Erythroblast (primary cell): ENCODE results near the gene ARMH4.

Experiments used
- DNase-seq, 2 experiments: peaks; one replicate each; lab custom pipeline; 2025; lab: John Stamatoyannopoulos, UW
- GATA1 ChIP-seq: IDR thresholded peaks from 2 replicates; pipeline ENCODE4 v1.6.1; 2011; ENCODE audit warnings: low read depth, mild to moderate bottlenecking, control low read depth, low read length, moderate library complexity
- POLR2A ChIP-seq: IDR thresholded peaks from 2 replicates; pipeline ENCODE4 v1.6.1; 2011; ENCODE audit warnings: mild to moderate bottlenecking, low read length

The ARMH4 gene

DNA sequence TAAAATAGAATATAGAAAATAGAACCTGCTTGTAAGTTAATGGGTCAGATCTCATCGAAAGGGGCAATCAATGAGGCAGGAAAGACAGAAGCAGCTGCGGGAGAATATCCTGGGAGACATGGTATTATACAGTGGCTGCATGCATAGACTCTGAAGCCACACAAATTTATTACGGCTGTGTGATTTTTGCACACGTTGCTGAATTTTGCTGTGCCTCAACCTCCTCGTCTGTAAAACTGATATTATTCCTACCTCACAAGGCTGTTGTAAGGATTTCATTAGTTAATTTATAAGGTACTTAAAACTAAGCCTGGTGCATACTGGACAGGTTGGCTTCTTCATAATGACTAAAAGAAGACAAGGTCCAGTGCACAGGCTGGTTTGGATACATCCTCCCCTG, 52.3 kb downstream of the ARMH4 start:
- no peak for DNase-seq
- TF ChIP-seq GATA1 (no peak), POLR2A (no peak)

DNA sequence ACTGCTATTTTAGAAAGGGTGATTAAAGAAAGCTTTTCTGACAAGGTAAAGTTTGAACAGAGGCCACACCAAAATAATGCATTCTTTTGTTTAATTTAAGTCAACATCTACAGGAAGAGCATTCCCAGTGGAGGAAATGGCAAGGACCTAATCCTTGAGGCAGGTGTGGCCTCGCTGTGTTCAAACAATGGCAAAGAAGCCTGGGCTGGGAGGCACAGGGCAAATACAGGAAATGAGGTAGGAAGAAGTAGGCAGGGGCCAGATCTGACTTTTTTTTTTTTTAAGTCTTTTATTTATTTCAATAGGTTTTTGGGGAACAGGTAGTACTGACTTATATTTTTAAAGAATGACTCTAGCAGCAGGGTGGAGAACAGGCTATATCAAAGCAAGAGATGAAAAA, 53.5 kb downstream of the ARMH4 start:
- TF ChIP-seq POLR2A: no peak
- DNase-seq: no peak

DNA sequence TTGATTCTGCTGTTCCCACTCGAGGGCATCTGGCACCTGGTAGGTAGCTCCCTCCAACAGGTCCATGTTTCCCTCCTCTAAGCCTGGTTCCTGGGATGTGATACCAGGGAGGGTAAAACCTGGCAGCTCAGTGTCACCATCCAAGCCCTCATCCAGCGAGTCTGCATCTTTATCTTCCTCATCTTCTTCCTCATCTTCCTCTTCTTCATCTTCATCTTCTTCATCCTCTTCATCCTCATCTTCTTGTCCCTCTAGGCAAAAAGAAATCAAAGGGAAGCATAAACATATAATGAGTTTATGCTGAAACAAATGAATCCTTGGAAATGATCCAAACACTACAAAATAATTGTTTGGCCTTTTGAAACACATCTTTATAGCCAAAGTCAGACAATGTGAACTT, 55.3 kb downstream of the ARMH4 start:
- DNase-seq: no peak
- TF ChIP-seq GATA1 (no peak), POLR2A (no peak)

DNA sequence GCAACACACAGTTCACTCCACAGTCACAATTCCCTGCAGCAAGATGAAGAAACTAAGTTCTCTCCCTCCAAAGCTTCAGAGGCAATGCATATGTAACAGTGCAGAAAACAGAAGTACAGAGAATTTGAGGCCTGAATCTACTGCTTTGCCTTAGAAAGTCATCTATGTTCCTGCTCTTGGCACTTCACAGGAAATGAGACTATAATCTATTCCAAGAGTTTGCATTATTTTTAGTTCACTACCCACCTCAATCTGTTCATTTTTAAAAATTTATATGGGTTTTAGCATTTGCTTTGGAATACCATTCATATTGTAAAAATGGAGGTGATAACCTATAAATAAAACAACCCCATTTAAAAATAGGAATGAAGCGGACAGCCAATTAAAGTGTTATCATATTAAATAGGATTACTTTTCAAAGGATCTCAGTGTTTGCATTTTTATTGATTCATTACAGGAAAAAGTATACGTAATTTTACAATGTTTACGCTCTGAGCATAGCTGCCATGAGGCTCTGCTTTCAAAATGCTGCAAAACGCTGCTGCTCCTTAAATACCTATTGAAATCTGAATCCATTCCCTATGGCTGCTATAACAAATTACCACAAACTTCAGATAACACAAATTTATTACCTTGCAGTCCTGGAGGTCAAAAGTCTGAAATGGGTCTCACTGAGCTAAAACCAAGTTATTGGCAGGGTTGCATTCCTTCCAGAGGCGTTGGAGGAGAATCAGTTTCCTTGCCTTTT, 60.0 kb downstream of the ARMH4 start:
- no peak for DNase-seq
- no peak for TF ChIP-seq GATA1
- no peak for TF ChIP-seq POLR2A

DNA sequence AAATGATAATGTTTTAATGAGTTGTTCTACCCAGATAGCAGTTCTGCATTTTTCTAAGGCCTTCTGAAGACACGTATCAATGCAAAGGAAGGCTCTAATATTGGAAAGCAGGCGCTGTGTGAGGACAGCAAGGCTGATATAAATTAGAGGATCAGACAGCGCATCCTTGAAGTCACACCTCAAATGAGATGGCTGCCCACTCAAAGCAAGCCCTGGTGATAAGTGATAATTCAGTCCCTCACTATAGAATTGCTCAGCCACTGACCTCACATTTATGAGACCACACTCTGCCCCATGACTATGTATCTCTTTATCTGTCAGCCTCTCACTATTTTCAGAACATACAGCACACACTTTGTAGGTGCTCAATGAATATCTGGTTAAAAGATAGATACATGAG, 62.4 kb downstream of the ARMH4 start:
- no peak for DNase-seq
- no peak for TF ChIP-seq POLR2A
- TF ChIP-seq GATA1: no peak

DNA sequence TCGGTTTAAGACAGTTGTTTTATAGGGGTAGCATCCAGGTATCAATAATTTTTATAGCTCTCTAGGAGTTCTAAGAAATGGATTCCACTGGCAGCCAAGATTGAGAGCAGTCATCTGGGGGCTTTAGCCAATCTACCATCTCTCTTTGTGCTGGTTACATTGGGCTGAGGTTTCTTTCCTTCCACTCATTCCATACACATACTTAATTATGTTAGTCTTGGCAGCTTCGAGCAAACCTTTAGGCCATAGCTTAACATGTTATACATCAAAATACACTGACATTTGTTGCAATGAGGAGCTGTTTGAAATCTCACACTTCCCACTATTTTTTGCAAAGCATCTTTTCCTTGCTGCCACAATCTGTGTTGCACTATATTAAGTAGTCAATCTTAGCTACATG, 63.1 kb downstream of the ARMH4 start:
- no peak for TF ChIP-seq GATA1
- TF ChIP-seq POLR2A: no peak
- no peak for DNase-seq

DNA sequence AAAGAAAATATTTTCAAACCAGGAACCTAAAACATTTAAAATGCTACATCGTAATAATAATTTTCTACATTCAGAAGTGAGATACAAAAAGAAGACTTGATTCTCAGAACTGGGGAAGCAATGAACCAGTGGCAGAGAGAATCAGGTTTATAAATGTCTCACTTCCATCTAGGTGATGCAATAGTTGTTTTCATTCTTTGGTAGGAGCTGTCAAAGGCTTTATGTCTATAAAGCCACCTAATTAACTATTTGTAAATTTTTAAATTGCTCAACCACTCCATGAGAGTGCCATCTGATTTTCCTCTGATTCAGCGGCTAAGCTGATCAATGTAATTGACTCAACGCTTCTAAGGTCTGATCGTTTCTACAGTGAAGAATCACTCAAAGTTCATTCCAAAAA, 66.1 kb downstream of the ARMH4 start:
- TF ChIP-seq GATA1: no peak
- TF ChIP-seq POLR2A: no peak
- no peak for DNase-seq

DNA sequence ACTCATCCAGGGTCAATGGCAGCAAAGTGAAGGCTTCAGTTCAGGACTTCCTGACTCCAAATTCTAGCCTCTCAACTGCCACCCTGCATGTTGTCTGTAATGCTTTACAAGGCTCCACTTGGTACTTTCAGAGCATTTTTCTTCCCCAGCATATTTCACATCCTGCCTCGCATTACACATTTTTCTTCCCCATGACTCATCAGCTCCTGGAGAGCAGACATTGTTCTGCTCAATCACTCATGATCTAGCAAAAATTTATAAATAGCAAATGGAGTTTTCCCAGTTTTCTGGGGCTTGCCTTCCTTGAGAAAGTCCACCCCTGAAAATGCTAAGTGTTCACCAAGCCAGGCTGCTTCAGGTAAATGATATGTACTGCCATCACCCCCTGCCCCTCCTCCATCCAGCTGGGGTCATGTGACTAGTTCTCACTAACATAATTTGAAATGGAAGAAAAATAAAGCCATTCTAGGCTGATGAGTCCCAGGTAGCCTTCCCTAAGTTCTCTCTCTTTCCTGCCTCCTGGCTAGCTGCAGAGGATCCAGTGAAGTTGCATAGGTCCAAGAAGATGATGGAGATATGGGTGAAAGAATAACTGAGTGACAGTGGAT, 69.4 kb downstream of the ARMH4 start:
- DNase-seq: no peak
- TF ChIP-seq GATA1: no peak
- TF ChIP-seq POLR2A: no peak

DNA sequence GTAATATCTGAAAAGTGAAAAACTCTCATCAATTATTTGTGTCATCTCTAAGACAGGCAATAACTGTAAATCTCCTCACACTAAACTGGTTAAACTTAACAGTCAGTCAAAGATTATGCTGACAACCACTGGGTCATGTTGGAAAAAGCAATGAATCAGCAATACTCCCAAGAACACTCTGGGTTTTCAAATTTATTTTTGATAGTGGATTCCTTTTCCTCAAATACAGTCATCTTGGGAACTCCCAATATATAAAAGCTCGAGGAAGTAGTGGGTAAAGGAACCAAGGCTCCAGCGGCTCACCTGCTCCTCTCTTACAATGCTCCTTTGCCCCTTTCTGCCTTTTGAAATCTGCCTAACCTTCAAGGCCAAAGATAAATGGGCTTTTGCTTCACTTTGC, 70.0 kb downstream of the ARMH4 start:
- no peak for TF ChIP-seq GATA1
- no peak for TF ChIP-seq POLR2A
- DNase-seq: no peak

DNA sequence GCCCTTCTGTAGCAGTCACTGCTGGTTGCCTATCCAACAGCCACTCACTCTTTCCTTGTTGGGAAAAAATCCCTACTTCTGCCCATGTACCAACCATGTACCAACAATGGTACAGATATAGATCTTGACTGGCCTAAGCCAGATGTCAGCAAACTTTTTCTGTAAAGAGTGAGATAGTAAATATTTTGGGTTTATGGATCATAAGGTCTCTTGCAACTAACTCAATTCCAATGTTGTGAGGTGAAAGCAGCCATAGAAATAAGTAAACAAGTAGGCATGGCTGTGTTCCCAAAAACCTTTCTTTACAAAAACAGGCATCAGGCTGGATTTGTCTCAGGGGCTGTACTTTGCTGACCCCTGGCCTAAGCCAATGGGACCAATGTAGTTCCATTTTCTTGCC, 73.5 kb downstream of the ARMH4 start:
- DNase-seq: no peak

DNA sequence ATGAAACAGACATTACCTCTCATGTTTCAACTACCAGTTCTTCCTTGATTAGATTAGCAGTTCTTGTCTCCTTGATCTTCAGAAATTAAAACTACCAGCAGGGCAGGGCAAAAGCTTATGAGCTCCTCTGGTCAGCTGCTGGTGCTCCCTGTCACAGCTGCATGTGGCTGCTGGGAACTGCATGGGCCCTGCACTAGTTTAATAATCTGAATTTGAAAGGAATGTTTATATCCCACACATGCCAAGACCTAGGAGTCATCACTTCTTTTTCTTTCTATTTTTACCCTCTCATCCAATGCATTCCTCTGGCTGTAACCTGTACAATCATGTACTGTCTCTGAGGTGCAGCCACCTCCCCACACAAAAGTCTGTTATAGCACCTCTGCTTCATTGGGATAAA, 73.9 kb downstream of the ARMH4 start:
- TF ChIP-seq POLR2A (no peak), GATA1 (no peak)
- no peak for DNase-seq

More for the DNA sequence above, 73.5 kb downstream of the ARMH4 start:
- no peak for TF ChIP-seq GATA1
- TF ChIP-seq POLR2A: no peak

DNA sequence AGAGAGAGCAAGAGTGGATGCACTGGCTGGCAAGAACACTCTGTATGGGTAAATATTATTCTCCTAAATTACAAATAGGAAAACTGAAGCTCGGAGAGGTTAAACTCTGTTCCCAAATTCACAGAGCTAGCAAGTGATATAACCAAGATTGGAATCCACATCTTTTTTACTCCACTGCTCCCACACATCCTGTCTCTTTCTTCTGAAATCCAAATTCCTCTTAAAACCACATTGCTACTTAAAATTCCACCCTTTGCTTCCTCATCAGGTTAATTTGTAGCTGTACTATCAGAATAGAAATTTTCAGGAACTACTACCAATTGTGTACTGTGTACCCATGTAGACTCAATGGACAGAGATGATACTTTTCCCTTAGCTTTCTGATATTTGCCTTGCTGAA, 74.4 kb downstream of the ARMH4 start:
- TF ChIP-seq GATA1 (no peak), POLR2A (no peak)
- DNase-seq: no peak

DNA sequence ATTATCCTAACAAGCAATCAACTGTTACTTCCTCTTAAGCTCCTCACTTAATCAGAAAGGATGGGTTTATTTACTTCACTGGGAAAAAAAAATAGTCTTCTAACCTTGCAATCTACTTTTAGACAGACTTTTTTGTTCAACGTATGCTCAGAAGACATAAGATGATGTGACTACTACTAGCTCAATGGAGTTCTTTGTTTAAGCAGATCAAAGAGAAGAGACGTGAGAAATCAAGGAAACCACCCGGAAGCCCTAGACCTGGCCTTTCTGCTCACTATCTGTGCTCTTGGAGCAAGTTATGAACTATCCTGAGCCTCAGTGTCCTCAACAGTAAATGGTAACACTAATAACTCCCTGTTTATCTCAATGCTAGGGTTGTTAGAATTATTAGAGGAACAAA, 78.5 kb downstream of the ARMH4 start:
- TF ChIP-seq POLR2A (no peak), GATA1 (no peak)
- no peak for DNase-seq

DNA sequence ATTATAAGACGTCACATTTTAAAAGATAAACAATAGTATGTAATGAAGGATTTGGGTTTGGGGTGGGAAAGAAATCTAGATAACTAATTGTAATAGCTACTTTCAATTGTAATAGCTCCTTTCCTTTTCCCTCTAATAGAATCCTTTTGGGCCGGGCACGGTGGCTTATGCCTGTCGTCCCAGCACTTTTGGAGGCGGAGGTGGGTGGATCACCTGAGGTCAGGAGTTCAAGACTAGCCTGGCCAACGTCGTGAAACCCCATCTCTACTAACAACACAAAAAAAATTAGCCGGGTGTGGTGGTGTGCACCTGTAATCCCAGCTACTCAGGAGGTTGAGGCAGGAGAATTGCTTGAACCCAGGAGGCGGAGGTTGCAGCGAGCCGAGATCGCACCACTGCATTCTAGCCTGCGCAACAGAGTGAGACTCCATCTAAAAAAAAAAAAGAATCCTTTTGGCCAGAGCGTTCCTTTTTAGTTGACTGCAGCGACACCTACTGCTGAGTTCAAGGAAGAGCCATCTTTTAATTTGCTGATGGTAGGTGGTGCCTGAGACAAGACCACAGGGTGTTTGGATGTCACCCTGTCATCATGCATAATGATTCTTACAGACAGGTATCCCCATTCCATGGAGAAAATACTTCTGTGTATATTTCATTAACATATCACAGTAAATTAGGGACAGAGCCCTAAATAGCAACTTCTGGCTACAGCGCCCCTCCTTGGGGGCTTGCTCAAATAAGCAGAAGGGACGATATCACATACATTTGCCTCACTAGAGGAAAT, 79.5 kb downstream of the ARMH4 start:
- peak; percentile 66 to 79 for DNase-seq
- TF ChIP-seq POLR2A (no peak), GATA1 (no peak)

DNA sequence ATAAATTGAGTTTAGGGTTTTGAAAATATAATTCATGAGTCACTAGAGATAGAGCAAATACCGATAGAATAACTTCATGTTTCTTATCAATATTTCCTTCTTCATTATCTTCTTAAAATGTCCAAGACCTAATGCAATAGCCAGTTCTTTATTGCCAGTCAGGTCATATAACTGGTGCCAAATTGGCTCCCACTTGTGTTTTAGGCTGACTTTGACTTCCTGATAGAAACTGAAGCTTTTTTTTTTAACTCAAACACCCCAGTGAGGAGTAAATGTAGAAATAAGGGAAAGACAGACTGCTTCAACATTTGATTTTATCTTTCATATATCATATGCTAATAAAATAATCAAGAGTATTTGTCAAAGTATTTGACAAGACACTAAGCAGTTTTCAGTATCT, 80.7 kb downstream of the ARMH4 start:
- TF ChIP-seq POLR2A (no peak), GATA1 (no peak)

More for the DNA sequence above, 80.7 kb downstream of the ARMH4 start:
- no peak for DNase-seq
